GM19025 (cell line): ENCODE measurements around the gene PRKAR2A.
"Not testable (repeated sequence)": the region's sequence is repeated elsewhere in the genome, so short reads cannot be mapped to it uniquely, and the experiment has no call there.

Source experiments
- ATAC-seq: cut with Tn5 transposase; IDR thresholded peaks from one replicate; pipeline ENCODE4 v1.9.1; 2021; ENCODE audit warnings: mild to moderate bottlenecking, low read depth, moderate library complexity; ENCODE audit not compliant: unreplicated experiment

PRKAR2A gene

GRCh38 chr3:48738144-48738536 is 109.5 kb downstream of the PRKAR2A start:
- ATAC-seq: no peak

- ATAC-seq: not testable (repeated sequence)
Measured at GRCh38 chr3:48735075-48735767, 112.5 kb downstream of the PRKAR2A start.

- ATAC-seq: not testable (repeated sequence)
Measured at GRCh38 chr3:48734541-48734940, 113.1 kb downstream of the PRKAR2A start.

GRCh38 chr3:48733752-48734518 is 113.7 kb downstream of the PRKAR2A start:
- not testable (repeated sequence) for ATAC-seq

GRCh38 chr3:48727511-48727910 is 120.2 kb downstream of the PRKAR2A start:
- ATAC-seq: no peak

GRCh38 chr3:48725185-48725855 is 122.4 kb downstream of the PRKAR2A start:
- ATAC-seq: not testable (repeated sequence)

- no peak for ATAC-seq
Measured at GRCh38 chr3:48723725-48724124, 123.9 kb downstream of the PRKAR2A start.

GRCh38 chr3:48723293-48723692 is 124.4 kb downstream of the PRKAR2A start:
- ATAC-seq: not testable (repeated sequence)

- peak; percentile 96 for ATAC-seq
Measured at GRCh38 chr3:48716982-48717746, 130.5 kb downstream of the PRKAR2A start, which contains the start of gene IP6K2. TSS of gene IP6K2 (minus strand) at chr3:48717221. CDS start at chr3:48695291, 21,930 bp downstream.

- no peak for ATAC-seq
Measured at GRCh38 chr3:48716508-48716981, 131.1 kb downstream of the PRKAR2A start.

GRCh38 chr3:48715174-48715800 is 132.4 kb downstream of the PRKAR2A start:
- ATAC-seq: no peak

GRCh38 chr3:48711727-48712126 is 135.9 kb downstream of the PRKAR2A start:
- ATAC-seq: no peak

GRCh38 chr3:48709051-48709461 is 138.6 kb downstream of the PRKAR2A start:
- no peak for ATAC-seq

GRCh38 chr3:48708481-48708889 is 139.2 kb downstream of the PRKAR2A start:
- ATAC-seq: no peak

- no peak for ATAC-seq
Measured at GRCh38 chr3:48707157-48707556, 140.5 kb downstream of the PRKAR2A start.

GRCh38 chr3:48702320-48702920 is 145.3 kb downstream of the PRKAR2A start:
- ATAC-seq: no peak

GRCh38 chr3:48700731-48701405 is 146.8 kb downstream of the PRKAR2A start:
- ATAC-seq: no peak

- no peak for ATAC-seq
Measured at GRCh38 chr3:48698891-48699290, 148.8 kb downstream of the PRKAR2A start.

GRCh38 chr3:48697952-48698351 is 149.7 kb downstream of the PRKAR2A start:
- ATAC-seq: no peak
